ENCODE data around the gene SOHLH2. TPM values are rescaled to one million over a fixed set of nuclear protein-coding genes. Genes with fewer than 3 reads are reported as not detected.

The SOHLH2 gene
- total RNA-seq = 0.36 and 0.49 TPM in 2 replicates

GRCh38 chr13:36214163-36214921, at the start of gene SOHLH2:
Gene SOHLH2 (minus strand): TSS chr13:36214556. CDS start chr13:36214526, 30 bp downstream.

GRCh38 chr13:36131222-36131930, 83.0 kb downstream of the SOHLH2 start, which contains the start of gene DCLK1:
Gene DCLK1 (minus strand): TSS chr13:36131382.

Other genes starting within 250 kb of the SOHLH2 start
- 14.9 and 21.1 TPM in 2 replicates for gene DCLK1, start 83.2 kb downstream of the SOHLH2 start, total RNA-seq
- gene CCDC169, start 83.3 kb upstream of the SOHLH2 start, total RNA-seq = 0.65 and 1.3 TPM in 2 replicates
- gene SPART, start 131.8 kb upstream of the SOHLH2 start, total RNA-seq = 85.0 and 89.4 TPM in 2 replicates
- gene CCNA1, start 217.9 kb upstream of the SOHLH2 start, total RNA-seq = not detected in 2 replicates